Heart left ventricle (tissue), 16 donors: Measurements from ENCODE around the gene HAO1. TPM values are rescaled to one million over a fixed set of nuclear protein-coding genes. Genes with fewer than 3 reads are reported as not detected.

Source experiments
- ATAC-seq, 4 donors: fragments of 200-7000 bp; cut with Tn5 transposase; one replicate each; pipeline ENCODE4 v1.9.1; 2020 to 2022; ENCODE audit warnings: moderate library complexity in 4 of 4, mild to moderate bottlenecking in 3 of 4, moderate number of reproducible peaks in 1 of 4
- DNase-seq, 5 donors: peaks; one replicate each; pipeline ENCODE4 v3.0.0-alpha.2; 2020
- H3K27ac ChIP-seq, 12 donors: fragments of 200-600 bp; sonication (generic) in 4 of 12; one replicate each; pipeline versions ENCODE4 v1.5.0 to v1.8.0; 2016 to 2022; ENCODE audit warnings: mild to moderate bottlenecking in 2 of 12
- H3K27me3 ChIP-seq, 9 donors: fragments of 200-600 bp; sonication (generic) in 2 of 9; one replicate each; pipeline versions ENCODE4 v1.5.1 to v1.8.0; 2016 to 2022; ENCODE audit warnings: mild to moderate bottlenecking in 3 of 9
- H3K36me3 ChIP-seq, 9 donors: fragments of 200-600 bp; sonication (generic) in 2 of 9; one replicate each; pipeline versions ENCODE4 v1.5.0 to v1.8.0; 2018 to 2022; ENCODE audit warnings: mild to moderate bottlenecking in 2 of 9
- H3K4me1 ChIP-seq, 12 donors: fragments of 200-600 bp; sonication (generic) in 4 of 12; one replicate each; pipeline versions ENCODE4 v1.5.0 to v1.8.0; 2016 to 2022; ENCODE audit warnings: mild to moderate bottlenecking in 3 of 12
- H3K4me3 ChIP-seq, 12 donors: fragments of 200-600 bp; sonication (generic) in 4 of 12; one replicate each; pipeline versions ENCODE4 v1.5.0 to v1.8.0; 2017 to 2022; ENCODE audit warnings: mild to moderate bottlenecking in 9 of 12, moderate library complexity in 4 of 12
- H3K9me3 ChIP-seq, 12 donors: fragments of 200-600 bp; sonication (generic) in 4 of 12; one replicate each; pipeline versions ENCODE4 v1.5.0 to v1.8.0; 2016 to 2022; ENCODE audit warnings: mild to moderate bottlenecking in 1 of 12
- CTCF ChIP-seq, 12 donors: fragments of 200-600 bp; sonication (generic) in 4 of 12; IDR thresholded peaks; one replicate each; pipeline versions ENCODE4 v1.5.0 to v1.8.0; 2018 to 2022; ENCODE audit warnings: antibody characterized with exemption in 12 of 12, mild to moderate bottlenecking in 5 of 12
- POLR2A ChIP-seq, 2 donors: fragments of 450-650 bp; IDR thresholded peaks; one replicate each; pipeline ENCODE4 v1.6.1; 2017; ENCODE audit warnings: antibody characterized with exemption in 2 of 2, mild to moderate bottlenecking in 2 of 2, moderate library complexity in 2 of 2
- WGBS, 4 donors: extraction: QIAGEN DNeasy Blood & Tissue Kit in 2 of 4; methylation state at CpG; one replicate each; pipeline versions ENCODE4 v1.1.5 to v1.1.7; 2013 to 2018; 5-methylcytosine and 5-hydroxymethylcytosine counted together
- intact Hi-C, 10 donors: fragments of 100-400 bp; cut with DNase I; formaldehyde crosslinking; loops; one replicate each; pipeline versions ENCODE4 v1.11.1 to v1.14.2; 2022
- polyA plus RNA-seq, 2 donors: library from polyadenylated mRNA; stranded (reverse); fragments of 200-250 nt; gene quantifications; one replicate each; pipeline ENCODE4 v1.2.3, GENCODE V29; 2013
- total RNA-seq, 9 donors: library from RNA; depleted of rRNA in 2 of 9; stranded (reverse); fragments of >200 nt in 2 of 9; fragmentation: NEBNext Ultra II Directional in 3 of 9; extraction: Animal tissue kit (Norgen Biotek cat#: 25700) in 3 of 9; gene quantifications; one replicate each; pipeline versions ENCODE4 v1.1.0 to v1.2.4, GENCODE V29; 2016 to 2023
- donor health status: ischemic (EF 13 %, LVEDD 7.1; RV severe dilation, severe dysfunction).
- donor health status: healthy with polysubstance abuse.
- donor health status: DM: no; HTN: yes; CAD: no.
- donor health status: DM: no; HTN: no; CAD: no.
- donor health status: ischemic (EF 25% LVEDD 6.9; RV normal size, moderate dysfunction).
- donor health status: ischemic (EF 25% LVEDD 5.7; RV mildly dilated, moderate dysfunction).
- donor health status: healthy.
- donor health status: DM: yes; HTN: yes; CAD: no.
- donor health status: ischemic (EF 35%, LVEDD 5.7; RV mildly dilated, moderate dysfunction).
- donor health status: nonischemic (EF 11% LVEDD 7.7; RV severe dilation, severe dysfunction).
- donor health status: DM: yes; HTN: yes; CAD: no.
- donor health status: PGD.
- donor health status: ischemic (EF 29% LVEDD 5.4; RV normal size, mild dysfunction).
- donor health status: nonischemic (EF 23%, LVEDD 6.1; RV moderate dilation, normal function).

HAO1 gene
- total and polyA plus RNA-seq, 11 donors = 0.17 TPM; not detected in 10

GRCh38 chr20:7974785-7975435 is 34.7 kb upstream of the HAO1 start:
- 91 to 97% (median 93%) methylated on average over 4 of the region's 4 CpGs for WGBS, 4 donors
- H3K4me1 ChIP-seq = no peaks in the 10 kb centered on the region
- intact Hi-C loops = no loop called here
- peaks cover 0 to 28% (median 1%) of the 10 kb centered on the region in 9 donors for H3K36me3 ChIP-seq
- no peak overlapping the region for H3K27ac ChIP-seq
- TF ChIP-seq CTCF (IDR thresholded peaks at IDR 0.05) (no peak), POLR2A (IDR thresholded peaks at IDR 0.05) (no peak)
- no peaks in the 10 kb centered on the region for H3K9me3 ChIP-seq
- H3K4me3 ChIP-seq = no peak overlapping the region
- no peaks in the 10 kb centered on the region for H3K27me3 ChIP-seq
- DNase-seq (no peak), ATAC-seq (no peak)

- no peak overlapping the region for H3K4me3 ChIP-seq
- H3K27me3 ChIP-seq = no peaks in the 10 kb centered on the region
- 85 to 93% (median 91%) methylated on average over 2 of the region's 2 CpGs for WGBS, 4 donors
- intact Hi-C loops = no loop called here
- ATAC-seq (no peak), DNase-seq (no peak)
- H3K4me1 ChIP-seq = no peaks in the 10 kb centered on the region
- H3K36me3 ChIP-seq = no peaks in the 10 kb centered on the region
- H3K27ac ChIP-seq = no peak overlapping the region
- TF ChIP-seq POLR2A (IDR thresholded peaks at IDR 0.05) (no peak), CTCF (IDR thresholded peaks at IDR 0.05) (no peak)
- no peaks in the 10 kb centered on the region for H3K9me3 ChIP-seq
Observed at GRCh38 chr20:7971536-7972280, 31.4 kb upstream of the HAO1 start.

- Histone ChIP-seq H3K27me3 (no peaks in the 10 kb centered on the region), H3K4me3 (no peak overlapping the region), H3K27ac (no peak overlapping the region), H3K36me3 (no peaks in the 10 kb centered on the region), H3K4me1 (no peaks in the 10 kb centered on the region), H3K9me3 (no peaks in the 10 kb centered on the region)
- 60 to 74% (median 67%) methylated on average over 4 of the region's 4 CpGs for WGBS, 4 donors
- intact Hi-C loops = no loop called here
- TF ChIP-seq CTCF (IDR thresholded peaks at IDR 0.05) (no peak), POLR2A (IDR thresholded peaks at IDR 0.05) (no peak)
- DNase-seq (no peak), ATAC-seq (peak in 3 of 4 donors; percentile 30 to 52 (median 45))
Observed at GRCh38 chr20:7967199-7967844, 27.1 kb upstream of the HAO1 start.

GRCh38 chr20:7966176-7966575 is 25.9 kb upstream of the HAO1 start:
- Histone ChIP-seq H3K27me3 (no peaks in the 10 kb centered on the region), H3K4me3 (no peak overlapping the region), H3K27ac (no peak overlapping the region), H3K36me3 (no peaks in the 10 kb centered on the region), H3K4me1 (no peaks in the 10 kb centered on the region), H3K9me3 (no peaks in the 10 kb centered on the region)
- TF ChIP-seq CTCF (IDR thresholded peaks at IDR 0.05) (no peak), POLR2A (IDR thresholded peaks at IDR 0.05) (no peak)
- 16 to 26% (median 22%) methylated on average over 3 of the region's 3 CpGs for WGBS, 4 donors
- ATAC-seq (no peak), DNase-seq (no peak)
- intact Hi-C loops = no loop called here
